Ovary (tissue), 3 donors: ENCODE results near the gene FSD1L.

Experiments used
- CTCF ChIP-seq, 3 donors: fragments of 450-650 bp in 2 of 3; fragments of 200-600 bp in 1 of 3; IDR thresholded peaks; one replicate each; pipeline versions ENCODE4 v1.5.1 to v1.8.0; 2016 to 2022; ENCODE audit warnings: antibody characterized with exemption in 3 of 3, mild to moderate bottlenecking in 1 of 3
- EP300 ChIP-seq: sonication (generic); formaldehyde crosslinking; IDR thresholded peaks from one replicate; pipeline ENCODE4 v1.6.1; 2017; ENCODE audit warnings: antibody characterized with exemption
- POLR2A ChIP-seq: fragments of 450-650 bp; IDR thresholded peaks from one replicate; pipeline ENCODE4 v1.6.1; 2017; ENCODE audit warnings: antibody characterized with exemption, mild to moderate bottlenecking, moderate library complexity
- donor health status: DM: no; HTN: no; CAD: no.

- TF ChIP-seq CTCF (IDR thresholded peaks at IDR 0.05) (no peak), POLR2A (no peak), EP300 (no peak)
Observed at GRCh38 chr9:105421154-105421553, 26.7 kb upstream of the FSD1L start.
